Epithelial cell of prostate (primary cell): ENCODE measurements around the gene WFDC1.

Experiments
- DNase-seq: peaks from one replicate; pipeline ENCODE4 v3.0.0-alpha.2; 2011; ENCODE audit warnings: low read depth, low spot score
- H3K27ac ChIP-seq: fragments of 450-650 bp; 2 replicates; pipeline ENCODE4 v1.5.1; 2017; ENCODE audit warnings: mild to moderate bottlenecking

The WFDC1 gene, protein sequence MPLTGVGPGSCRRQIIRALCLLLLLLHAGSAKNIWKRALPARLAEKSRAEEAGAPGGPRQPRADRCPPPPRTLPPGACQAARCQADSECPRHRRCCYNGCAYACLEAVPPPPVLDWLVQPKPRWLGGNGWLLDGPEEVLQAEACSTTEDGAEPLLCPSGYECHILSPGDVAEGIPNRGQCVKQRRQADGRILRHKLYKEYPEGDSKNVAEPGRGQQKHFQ

DNA sequence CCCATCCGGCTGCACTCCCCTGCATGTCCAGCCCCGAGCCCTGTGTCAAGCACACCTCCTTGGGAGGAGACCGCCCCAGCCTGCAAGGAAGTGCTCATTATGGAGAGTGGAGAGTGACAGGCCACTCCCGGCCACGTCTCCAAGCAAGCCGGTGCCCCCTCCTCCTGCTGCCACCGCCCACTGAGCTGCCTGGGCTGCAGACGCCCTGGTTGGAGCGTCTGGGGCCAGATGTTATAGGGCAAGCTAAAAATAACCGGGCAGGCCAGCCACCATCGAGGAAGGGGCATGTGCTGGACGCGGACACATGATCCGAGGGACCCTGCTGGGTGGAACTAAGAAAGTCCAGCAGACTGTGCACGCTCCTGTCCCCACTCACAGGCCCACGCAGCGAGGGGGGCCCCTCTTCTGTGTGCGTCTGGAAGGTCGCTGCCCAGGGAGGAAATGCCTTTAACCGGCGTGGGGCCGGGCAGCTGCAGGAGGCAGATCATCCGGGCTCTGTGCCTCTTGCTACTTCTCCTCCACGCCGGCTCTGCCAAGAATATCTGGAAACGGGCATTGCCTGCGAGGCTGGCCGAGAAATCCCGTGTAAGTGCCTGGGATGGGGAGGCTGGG is at the start of gene WFDC1:
WFDC1 (plus strand) TSS at position 348 of the 612 bp plus-strand sequence; CDS start at position 442, 94 bp downstream.
- H3K27ac ChIP-seq: no peak within 1 kb of the TSS
- DNase-seq: no peak

DNA sequence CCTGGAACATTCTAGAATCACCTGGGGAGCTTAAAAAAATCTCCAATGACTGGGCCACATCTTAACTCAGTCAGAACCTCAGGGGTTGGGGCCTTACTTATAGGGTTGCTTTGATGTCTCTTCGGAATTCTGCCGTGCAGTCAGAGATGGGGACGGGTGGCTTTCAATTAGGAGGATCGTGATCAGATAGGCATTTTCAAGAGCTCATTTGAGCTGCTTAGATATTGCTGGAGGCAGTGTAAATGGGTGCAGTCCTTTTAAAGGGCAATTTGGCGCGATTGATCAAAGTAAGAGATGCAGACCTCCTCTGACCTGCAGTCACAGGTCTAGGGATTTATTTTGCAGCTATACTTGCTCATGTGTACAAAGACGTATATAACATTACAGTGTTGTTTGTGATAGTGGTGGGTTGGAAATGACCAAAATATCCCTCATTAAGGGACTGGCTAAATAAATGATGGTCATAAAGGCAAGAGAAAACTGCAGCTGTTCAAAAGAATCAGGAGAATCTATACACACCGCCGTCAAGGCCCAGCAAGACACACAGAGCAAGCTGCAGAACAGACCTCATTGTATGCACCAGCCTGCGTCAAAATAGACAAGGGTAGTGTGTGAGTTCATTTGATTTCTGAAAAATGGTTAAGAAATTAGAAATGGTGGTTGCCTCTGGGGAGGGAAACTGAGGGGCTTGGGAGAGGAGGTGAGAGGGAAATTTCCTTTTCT is 48.6 kb upstream of the WFDC1 start:
- no peak for DNase-seq
- no peak overlapping the region for H3K27ac ChIP-seq

DNA sequence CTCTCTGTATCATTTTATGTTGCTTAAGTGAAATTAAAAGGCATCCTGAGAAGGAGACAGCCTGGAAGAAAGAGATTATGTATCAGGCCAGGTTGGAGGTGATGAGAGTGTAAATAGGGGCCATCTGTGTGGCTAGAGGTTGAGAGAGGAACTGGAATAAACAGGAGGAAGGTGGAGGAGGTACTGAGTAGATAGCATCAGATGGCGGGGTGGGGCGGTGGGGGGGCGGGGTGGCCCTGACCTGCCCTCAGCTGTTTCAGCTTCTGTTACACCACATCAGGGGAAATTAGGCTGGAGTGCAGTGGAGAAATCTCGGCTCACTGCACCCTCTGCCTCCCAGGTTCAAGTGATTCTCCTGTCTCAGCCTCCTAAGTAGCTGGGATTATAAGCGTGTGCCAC is 48.0 kb upstream of the WFDC1 start:
- no peak overlapping the region for H3K27ac ChIP-seq
- DNase-seq: no peak

DNA sequence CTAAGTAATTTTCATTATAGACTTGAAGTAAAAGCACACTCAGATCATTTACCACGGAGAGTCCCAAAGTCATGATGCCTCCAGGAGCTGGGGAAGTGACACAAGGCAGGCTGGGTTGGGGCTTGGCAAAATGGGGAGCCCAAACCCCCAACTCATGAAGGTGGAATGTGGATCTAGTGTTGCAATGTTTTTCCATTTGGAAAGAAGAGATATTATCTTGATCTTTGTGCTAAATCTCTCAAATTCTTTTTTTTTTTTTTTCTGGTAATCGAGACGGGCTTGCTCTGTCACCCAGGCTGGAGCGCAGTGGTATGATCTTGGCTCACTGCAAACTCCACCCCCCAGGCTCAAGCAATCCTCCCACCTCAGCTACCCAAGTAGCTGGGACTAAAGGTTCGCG is 47.3 kb upstream of the WFDC1 start:
- no peak for DNase-seq
- H3K27ac ChIP-seq: no peak overlapping the region

DNA sequence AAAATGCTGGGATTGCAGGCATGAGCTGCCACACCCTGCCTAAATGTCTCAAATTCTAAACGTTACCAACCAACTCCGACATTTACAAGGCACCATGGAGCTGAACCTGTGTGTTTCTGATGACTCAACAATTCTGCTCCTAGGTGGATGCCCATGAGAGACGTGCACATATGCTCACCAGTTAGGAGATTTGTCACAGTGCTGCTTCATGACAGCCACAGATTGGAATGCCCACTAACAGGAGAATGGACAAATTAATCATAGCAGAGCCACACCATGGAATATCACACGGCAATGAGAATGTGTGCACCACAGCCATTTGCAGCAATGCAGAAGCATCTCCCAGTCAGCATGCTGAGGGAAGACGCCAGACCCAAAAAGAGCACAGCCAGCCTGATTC is 46.8 kb upstream of the WFDC1 start:
- H3K27ac ChIP-seq: no peak overlapping the region
- peak; percentile 50 for DNase-seq

DNA sequence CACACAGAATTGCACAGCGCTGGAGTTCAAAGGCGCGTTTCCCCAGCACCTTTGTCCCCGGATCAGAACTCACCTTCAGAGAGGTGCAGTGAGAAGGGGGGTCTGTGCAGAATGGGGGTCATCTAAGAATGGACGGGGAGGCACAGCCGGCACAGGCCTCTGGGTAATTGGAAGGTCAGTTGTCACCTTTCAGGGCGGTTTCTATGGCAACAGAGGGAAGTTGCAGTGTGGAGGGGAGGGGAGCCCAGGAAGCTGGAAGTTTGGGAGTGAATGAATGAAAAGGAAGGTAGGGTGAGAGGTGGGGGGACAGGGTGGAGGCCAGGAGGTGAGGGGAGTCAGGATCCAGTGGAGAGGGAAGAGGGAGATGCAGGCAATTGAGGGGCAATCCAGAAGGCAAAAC is 42.5 kb upstream of the WFDC1 start:
- H3K27ac ChIP-seq: no peak overlapping the region
- no peak for DNase-seq

DNA sequence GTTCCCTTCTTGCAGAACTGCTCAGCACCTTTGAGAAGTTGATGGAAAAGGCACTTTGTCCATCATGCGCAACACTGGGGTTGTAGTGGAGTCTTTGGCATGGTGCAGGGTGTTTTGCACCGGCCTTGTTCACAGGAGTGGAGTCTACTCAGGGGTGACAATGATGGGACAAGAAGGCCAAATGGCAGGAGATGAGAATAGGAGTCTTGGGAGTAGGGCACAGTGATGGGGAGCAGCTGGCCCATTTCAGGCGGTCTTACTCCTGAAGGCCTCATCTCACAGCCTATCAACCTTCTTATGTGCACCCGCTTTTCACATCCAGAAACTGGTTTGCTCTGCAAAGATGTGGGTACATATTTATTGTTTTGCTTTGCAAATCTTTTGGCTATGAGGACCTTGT is 41.5 kb upstream of the WFDC1 start:
- no peak overlapping the region for H3K27ac ChIP-seq
- no peak for DNase-seq

DNA sequence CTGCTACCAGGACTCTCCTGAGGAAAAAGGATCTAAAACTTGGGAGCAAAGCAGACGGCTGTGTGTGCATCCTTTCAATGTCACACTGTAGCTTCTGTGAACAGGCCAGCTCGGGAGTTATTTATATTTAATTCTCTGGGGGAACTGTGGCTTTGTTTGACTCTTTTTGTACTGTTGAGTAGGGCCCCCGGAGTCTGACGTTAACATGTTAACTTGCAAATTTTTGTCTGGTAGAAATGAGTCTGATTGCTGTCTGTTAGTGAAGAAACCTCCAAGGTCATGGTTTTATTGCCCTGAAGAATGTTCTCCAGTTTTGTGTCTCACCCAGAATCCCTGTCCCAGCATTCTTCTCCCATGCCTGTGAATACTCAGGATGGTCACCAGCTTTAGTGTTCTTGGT is 40.6 kb upstream of the WFDC1 start:
- DNase-seq: no peak
- H3K27ac ChIP-seq: no peak overlapping the region

DNA sequence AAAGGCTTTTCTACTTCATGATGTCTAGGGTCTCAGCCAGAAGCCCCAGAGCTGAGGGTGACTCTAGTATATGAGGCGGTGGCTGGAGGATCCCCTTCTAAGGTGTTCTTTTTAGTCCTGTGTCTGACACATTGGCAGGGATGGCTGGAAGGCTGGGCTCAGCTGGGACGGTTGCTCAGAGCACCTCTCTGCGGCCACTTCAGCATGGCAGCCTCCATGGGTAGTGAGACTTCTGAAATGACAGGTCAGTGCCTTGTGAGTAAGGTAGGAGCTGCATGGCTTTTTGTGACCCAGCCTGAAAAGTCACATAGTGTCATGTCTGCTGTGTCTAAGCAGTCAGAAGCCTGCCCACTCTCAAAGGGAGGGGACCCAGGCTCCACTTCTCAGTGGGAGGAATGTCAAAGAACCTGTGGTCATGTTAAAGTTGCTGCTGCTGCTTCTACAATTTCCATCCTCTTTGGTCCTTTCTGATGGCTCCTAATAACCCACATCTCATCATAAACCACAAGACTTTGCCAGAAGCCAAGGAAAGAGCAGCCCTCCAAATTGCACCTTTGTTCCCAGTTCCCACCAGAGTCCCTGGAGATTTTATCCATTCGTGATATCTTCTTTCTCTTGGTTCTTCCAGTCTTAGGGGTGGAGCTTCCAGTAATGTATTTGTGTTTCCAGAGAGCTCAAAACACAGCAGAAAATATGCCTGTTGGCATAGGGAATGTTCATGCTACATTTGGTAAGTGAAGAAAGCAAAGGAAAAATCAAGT is 39.4 kb upstream of the WFDC1 start:
- no peak overlapping the region for H3K27ac ChIP-seq
- DNase-seq: no peak

DNA sequence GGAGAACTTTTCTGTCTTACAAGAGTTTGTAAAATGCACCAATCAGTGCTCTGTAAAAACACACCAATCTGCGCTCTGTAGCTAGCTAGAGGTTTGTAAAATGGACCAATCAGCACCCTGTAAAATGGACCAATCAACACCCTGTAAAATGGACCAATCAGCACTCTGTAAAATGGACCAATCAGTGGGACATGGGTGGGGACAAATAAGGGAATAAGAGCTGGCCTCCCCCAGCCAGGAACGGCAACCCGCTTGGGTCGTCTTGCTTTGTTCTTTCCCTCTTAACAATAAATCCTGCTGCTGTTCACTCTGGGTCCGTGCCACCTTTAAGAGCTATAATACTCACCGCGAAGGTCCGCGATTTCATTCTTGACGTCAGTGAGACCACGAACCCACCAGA is 36.4 kb upstream of the WFDC1 start:
- no peak for DNase-seq
- H3K27ac ChIP-seq: no peak overlapping the region

DNA sequence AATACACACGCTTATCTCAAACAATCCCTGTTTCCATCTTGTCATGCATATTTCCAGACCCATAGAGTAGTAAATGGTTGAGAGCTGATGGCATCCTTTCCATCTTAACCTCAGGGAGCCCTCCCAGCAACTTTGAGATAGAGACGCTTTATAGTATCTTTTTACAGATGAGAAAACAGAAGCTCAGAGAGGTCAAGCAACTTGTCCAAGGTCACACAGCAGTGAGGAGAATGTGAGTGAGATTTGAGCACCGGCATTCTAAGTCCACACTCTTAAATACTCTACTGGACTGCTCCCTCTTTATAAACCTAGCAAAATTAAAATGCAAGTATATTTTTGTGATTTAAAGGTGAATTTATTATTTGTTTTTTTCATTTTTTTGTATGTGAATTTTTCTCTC is 35.0 kb upstream of the WFDC1 start:
- no peak for DNase-seq
- H3K27ac ChIP-seq: no peak overlapping the region

DNA sequence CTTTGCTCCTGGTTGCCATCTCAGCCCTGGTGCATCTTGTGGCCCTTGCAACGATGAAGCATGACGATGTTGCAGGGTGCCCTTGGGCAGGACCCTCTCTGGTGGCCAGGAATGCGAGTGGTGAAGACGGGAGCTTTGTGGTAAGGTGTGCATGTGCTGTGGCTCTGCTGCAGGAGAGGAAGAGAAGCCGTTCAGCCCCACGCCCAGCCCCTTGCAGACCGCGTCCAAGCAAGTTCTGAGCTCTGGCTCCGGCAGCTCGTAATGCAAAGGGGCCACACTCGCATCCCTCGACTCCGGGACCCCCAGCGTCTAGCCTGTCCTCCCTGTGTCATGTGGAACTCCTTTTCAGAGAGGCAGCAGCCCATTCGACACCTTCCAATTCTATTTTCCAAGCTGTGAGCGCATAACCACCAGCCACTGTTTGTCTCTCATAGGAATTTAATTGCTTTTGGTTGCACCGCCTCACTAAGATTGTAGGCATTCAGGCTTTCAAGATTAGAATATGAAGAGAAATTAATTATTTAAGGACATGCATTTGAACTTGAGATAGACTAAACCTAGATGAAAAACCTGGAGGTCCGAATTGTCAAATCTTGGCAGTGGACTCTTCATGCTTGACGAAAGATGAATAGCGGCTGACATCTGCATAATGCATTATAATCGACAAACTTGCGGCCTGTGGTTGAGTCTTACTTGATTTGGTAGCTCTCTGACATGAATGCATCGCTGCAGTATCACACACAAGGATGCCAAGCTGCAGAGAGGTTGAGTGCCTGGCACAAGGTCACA is 33.7 kb upstream of the WFDC1 start:
- no peak for DNase-seq
- no peak overlapping the region for H3K27ac ChIP-seq

DNA sequence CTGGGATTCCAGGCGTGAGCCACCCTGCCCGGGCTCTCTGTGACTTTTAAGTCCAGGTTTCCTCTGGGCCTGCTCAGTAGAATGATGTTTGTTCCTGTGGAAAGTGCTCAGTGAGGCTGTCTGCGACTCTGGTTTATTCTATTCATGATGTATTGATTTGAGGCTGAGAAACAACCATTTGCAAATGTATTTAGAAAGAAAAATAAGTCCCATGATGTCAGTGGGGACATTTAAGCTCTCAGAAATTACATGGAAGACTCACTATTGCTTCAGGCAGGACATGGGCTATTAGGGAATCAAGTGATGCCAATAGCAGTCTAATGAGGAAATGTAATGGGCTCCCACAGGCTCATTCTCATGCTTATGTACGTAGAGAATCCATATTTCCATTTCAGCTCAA is 32.6 kb upstream of the WFDC1 start:
- no peak for DNase-seq

DNA sequence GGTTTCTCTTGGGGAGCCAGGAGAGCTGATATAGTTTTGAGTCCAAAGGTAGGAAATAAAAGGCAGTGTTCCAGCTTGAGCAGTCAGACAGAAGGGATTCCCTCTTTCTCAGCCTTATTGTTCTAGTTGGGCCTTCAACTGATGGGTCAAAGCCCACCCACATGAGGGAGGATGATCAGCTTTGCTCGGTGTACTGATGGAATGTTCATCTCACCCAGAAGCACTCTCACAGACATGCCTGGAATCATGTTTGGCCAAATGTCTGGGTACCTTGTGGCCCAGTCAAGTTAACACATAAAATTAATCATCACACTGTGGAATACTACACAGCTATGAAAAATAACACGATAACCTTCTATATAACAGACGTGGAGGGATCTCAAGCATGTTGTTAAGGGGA is 31.7 kb upstream of the WFDC1 start:
- H3K27ac ChIP-seq: no peak overlapping the region

More for the DNA sequence above, 32.6 kb upstream of the WFDC1 start:
- H3K27ac ChIP-seq: no peak overlapping the region

DNA sequence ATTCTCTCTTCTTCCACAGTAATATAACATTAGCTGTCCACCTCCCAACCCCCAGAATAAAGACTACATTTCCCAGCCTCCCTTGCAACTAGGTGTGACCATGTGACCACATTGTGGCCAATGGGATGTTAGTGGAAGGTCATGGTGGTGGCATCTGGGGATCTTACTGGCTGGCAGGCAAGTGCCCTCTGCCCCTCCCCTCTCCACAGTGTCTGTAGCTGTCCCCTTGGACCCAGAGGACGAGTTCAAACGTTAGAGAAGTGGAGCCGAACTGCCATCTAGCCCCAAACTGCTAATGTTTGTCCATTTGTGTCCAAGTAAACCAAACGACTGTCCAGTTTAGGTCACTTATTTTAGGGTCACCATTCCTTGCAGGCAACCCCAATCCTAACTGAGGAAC is 28.2 kb upstream of the WFDC1 start:
- DNase-seq: no peak
- H3K27ac ChIP-seq: no peak overlapping the region

More for the DNA sequence above, 31.7 kb upstream of the WFDC1 start:
- no peak for DNase-seq

DNA sequence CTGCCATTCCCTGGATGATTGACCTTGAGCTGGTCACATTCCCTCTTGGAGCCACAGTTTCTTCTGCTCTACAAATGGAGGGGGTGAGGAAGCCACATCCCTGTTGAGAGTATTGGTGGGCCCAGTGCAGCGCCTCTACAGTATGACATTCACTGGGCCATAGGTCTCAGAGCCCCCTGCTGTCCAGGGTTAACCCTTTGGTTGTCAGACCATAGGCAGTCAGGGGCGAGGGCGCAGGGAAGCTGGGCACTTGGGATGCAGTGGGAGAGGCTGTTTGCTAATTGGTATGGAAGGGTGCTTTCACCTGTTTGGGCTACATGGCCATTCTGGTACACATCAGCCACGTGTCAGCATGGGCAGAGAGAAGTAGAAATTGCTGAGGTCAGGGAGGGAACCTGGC is 27.3 kb upstream of the WFDC1 start:
- DNase-seq: no peak
- H3K27ac ChIP-seq: no peak overlapping the region

DNA sequence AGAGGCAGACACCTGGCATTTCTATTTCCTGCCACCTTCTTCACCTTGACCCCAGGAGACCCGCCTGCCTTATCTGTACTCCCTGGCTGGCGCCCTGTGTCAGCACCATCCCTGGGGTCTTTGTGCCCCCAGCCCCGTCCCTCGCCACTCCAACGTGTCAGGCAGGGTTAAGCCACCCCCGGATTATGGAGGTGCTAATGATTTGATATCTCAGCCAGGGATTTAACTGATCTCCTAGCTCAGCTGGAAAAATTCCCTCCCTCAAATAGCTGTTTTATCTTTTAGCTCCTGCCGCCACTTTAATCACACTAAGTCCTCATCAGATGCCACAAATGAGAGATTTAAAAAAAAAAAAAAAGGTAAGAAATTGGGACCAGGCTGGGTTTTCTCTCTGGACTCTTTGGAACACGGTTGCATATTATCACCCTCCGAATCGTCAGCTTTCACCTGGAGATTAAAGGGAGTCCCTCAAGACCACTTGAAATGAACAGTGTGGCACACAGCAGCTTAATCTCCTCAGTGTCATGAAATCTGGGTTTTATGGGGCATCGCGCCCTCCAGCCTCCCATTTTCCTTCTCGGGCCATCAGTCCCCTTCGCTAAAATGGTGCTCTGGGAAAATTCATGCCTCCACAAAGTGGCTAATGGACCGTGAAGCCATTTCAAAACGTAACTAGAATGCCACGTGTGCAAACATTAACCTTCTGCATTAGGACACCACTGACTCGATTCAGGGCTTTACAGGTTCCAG is 26.2 kb upstream of the WFDC1 start:
- no peak for DNase-seq

DNA sequence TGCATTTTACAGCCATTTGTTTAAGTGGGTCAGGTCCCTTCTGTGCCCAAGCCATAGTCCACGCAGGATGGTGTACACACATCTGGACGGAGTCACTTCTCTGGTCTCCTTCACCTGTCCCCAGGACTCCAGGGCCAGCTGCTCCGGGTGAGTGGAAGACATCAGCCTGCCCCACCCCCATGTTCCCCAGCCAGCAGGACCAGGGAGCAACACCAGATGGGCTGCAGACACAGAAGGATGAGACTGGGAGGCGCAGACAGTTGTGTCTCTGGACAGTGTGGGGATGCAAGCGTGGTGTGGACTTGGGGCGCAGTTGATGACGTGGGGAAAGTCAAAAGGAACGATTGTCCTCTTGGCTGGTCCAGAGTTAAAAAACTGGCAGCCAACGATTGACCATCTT is 24.6 kb upstream of the WFDC1 start:
- DNase-seq: no peak
- H3K27ac ChIP-seq: no peak overlapping the region

More for the DNA sequence above, 26.2 kb upstream of the WFDC1 start:
- H3K27ac ChIP-seq: no peak overlapping the region

DNA sequence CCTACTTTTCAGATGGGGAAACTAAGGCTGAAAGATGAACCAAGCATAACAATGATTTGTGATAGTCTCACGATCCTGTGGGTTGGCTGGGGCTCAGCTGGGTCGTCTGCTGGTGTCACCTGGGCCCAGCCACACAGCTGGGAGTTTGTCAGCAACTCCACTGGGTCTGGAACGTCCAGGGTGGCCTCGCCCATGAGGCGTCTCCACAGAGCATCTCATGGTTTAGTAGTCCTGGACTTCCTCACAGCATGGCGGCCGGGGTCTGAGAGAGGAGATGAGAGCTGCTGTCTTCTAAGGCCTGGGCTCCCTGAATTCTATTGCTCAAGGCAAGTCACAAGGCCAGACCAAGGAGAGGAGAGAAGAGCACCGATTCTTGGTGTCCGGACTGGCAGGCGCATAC is 24.1 kb upstream of the WFDC1 start:
- DNase-seq: no peak
- no peak overlapping the region for H3K27ac ChIP-seq

DNA sequence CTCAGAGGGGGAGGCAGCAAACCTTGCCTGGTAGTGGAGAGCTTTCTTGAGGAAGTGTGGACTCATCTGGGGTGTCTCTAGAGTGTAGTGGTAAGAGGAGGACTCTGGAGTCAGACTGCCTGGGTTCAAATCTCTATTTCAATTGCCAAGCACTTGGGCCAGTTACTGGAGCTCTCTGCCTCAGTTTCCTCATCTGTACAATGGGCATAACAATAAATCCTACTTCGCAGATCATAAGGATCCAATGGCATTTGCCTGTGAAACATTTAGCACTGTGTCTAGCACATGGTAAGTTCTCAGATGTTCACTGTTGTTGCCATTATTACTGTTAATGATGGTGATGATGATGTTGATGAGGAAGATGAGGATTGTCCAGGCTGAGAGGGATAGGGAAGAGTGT is 23.6 kb upstream of the WFDC1 start:
- no peak for DNase-seq
- H3K27ac ChIP-seq: no peak overlapping the region
